Subcutaneous adipose tissue (tissue), 4 donors: Measurements from ENCODE around the gene PID1. TPM values are rescaled to one million over a fixed set of nuclear protein-coding genes. Genes with fewer than 3 reads are reported as not detected.

Source experiments
- CTCF ChIP-seq: fragments of 450-650 bp; IDR thresholded peaks from one replicate; pipeline ENCODE4 v1.5.1; 2016; ENCODE audit warnings: low read depth, mild to moderate bottlenecking, control low read depth, antibody characterized with exemption, moderate library complexity
- total RNA-seq, 4 donors: library from RNA; depleted of rRNA; stranded (reverse); fragments of >200 nt; gene quantifications; one replicate each; pipeline ENCODE4 v1.1.0, GENCODE V29; 2016

PID1 gene
- total RNA-seq, 4 donors from 2014 or later: 25.8 to 59.9 (median 58.4) TPM

DNA sequence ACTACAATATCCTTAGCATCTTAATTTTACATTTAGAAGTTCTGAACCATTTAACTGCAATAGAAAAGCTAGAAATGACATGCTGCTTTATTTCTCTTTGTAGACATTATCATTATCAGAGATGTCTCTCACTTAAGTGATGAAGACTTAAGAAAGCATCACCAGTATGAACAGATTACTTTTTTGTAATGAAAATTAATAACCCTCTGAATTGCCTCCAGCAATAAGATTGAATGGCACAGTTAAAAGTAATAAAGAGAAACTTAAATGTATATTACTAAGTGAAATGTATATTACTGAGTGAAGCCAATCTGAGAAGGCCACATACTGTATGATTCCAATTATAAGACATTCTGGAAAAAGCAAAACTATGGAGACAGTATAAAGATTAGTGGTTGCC lies 89.4 kb downstream of the PID1 start:
- no peak for TF ChIP-seq CTCF

DNA sequence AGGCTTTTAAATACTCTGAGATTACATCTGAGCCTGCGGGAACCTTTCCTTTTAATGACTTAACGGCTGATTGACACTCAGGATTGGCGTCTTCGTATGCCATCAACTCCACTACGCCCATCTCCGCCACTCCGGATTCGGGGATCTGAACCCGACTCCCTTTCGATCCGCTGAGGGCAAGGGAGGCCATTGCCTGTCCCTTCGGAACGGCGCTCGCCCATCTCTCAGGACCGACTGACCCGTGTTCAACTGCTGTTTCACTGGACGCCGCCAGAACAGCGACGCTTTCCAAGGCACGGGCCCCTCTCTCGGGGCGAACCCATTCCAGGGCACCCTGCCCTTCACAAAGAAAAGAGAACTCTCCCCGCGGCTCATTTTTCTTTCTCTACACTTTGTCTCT lies 90.4 kb downstream of the PID1 start:
- TF ChIP-seq CTCF: no peak

DNA sequence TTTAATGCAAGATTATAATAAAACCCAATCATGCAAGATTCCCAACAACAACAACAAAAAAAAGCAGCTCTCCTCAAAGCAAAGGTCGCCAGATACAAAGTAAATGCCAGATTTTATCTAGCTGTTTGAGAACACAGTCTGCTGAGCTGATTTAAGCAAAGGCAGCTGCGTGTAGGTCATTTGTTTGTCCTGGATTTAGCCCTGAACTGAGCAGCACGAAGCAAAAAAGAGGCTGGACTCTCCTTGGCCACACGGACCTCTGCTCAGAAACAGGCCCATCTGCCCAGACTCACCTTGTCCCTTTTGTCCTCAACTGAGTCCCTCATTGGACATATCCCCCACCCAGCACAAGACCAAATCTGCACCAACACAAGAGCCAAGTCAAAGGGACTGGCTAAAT lies 91.5 kb downstream of the PID1 start:
- no peak for TF ChIP-seq CTCF

GRCh38 chr2:229178706-229179105 lies 92.4 kb downstream of the PID1 start:
- TF ChIP-seq CTCF: no peak

GRCh38 chr2:229178117-229178516 lies 93.0 kb downstream of the PID1 start:
- TF ChIP-seq CTCF: no peak

- no peak for TF ChIP-seq CTCF
Measured at GRCh38 chr2:229176136-229176535, 95.0 kb downstream of the PID1 start.

DNA sequence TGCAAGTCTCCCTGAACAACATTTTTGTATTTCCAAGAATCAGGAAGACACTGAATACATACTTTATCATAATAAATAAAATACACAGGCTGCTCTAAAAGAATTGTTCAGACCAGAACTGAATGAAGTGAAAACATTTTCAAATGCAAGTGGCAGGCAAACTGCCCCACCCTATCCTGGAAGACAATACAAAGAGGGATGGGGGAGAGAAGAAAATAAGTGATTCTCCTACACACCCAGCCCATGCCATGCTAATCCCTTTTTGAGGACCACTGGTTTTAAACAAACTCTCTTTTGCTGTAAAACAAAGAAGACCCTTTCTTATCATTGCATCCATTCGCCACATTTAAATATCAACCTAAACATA lies 95.6 kb downstream of the PID1 start:
- TF ChIP-seq CTCF: no peak
